ENCODE data around the gene ASXL1.
A peak's percentile ranks its signal among the peaks of the same experiment; 100 is the strongest.

Gene ASXL1

GRCh38 chr20:32482442-32483261, 124.5 kb downstream of the ASXL1 start:
- peak in 1 of 2 experiments; percentile 66 for DNase-seq

GRCh38 chr20:32483351-32484224, 125.5 kb downstream of the ASXL1 start:
- DNase-seq = peak; percentile 77 to 97

GRCh38 chr20:32484225-32484957, 126.3 kb downstream of the ASXL1 start:
- peak; percentile 27 to 80 for DNase-seq

GRCh38 chr20:32484958-32485769, 127.0 kb downstream of the ASXL1 start:
- DNase-seq = peak; percentile 81 to 90

GRCh38 chr20:32485770-32486478, 127.8 kb downstream of the ASXL1 start:
- no peak for DNase-seq

- no peak for DNase-seq
Measured at GRCh38 chr20:32487381-32487780, 129.2 kb downstream of the ASXL1 start.

GRCh38 chr20:32488066-32488838, 130.1 kb downstream of the ASXL1 start:
- DNase-seq = no peak

Measured in NCI-H526 (cell line).